Lower leg skin (tissue), 3 donors: ENCODE measurements around the gene FER1L5.

Source experiments
- POLR2A ChIP-seq, 2 donors: fragments of 450-650 bp; IDR thresholded peaks; one replicate each; pipeline ENCODE4 v1.6.1; 2016 to 2017; ENCODE audit warnings: antibody characterized with exemption in 2 of 2, mild to moderate bottlenecking in 1 of 2, moderate library complexity in 1 of 2
- TF ChIP-seq, protein P1 (sequence below), 3 donors: fragments of 450-650 bp; IDR thresholded peaks; one replicate each; pipeline ENCODE4 v1.5.1; 2016; ENCODE audit warnings: antibody characterized with exemption in 3 of 3, mild to moderate bottlenecking in 3 of 3, moderate library complexity in 2 of 3

- TF ChIP-seq, protein P1, sequence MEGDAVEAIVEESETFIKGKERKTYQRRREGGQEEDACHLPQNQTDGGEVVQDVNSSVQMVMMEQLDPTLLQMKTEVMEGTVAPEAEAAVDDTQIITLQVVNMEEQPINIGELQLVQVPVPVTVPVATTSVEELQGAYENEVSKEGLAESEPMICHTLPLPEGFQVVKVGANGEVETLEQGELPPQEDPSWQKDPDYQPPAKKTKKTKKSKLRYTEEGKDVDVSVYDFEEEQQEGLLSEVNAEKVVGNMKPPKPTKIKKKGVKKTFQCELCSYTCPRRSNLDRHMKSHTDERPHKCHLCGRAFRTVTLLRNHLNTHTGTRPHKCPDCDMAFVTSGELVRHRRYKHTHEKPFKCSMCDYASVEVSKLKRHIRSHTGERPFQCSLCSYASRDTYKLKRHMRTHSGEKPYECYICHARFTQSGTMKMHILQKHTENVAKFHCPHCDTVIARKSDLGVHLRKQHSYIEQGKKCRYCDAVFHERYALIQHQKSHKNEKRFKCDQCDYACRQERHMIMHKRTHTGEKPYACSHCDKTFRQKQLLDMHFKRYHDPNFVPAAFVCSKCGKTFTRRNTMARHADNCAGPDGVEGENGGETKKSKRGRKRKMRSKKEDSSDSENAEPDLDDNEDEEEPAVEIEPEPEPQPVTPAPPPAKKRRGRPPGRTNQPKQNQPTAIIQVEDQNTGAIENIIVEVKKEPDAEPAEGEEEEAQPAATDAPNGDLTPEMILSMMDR (IDR thresholded peaks at IDR 0.05): no peak
- TF ChIP-seq POLR2A (IDR thresholded peaks at IDR 0.05): no peak
Measured at GRCh38 chr2:96596596-96596995, 46.0 kb upstream of the FER1L5 start.
